AG09319 (cell line): ENCODE data around the gene HPN.
"Not testable (repeated sequence)": the region's sequence is repeated elsewhere in the genome, so short reads cannot be mapped to it uniquely, and the experiment has no call there.

Experiments
- DNase-seq: peaks from one replicate; pipeline ENCODE4 v3.0.0-alpha.2; 2010; ENCODE audit warnings: low read depth; ENCODE audit errors: extremely low read depth
- TF ChIP-seq, protein P1 (sequence below): IDR thresholded peaks from 2 replicates; pipeline ENCODE4 v1.5.1; 2011; ENCODE audit warnings: low read depth, mild to moderate bottlenecking, inconsistent platforms, low read length, moderate library complexity

Gene HPN

DNA sequence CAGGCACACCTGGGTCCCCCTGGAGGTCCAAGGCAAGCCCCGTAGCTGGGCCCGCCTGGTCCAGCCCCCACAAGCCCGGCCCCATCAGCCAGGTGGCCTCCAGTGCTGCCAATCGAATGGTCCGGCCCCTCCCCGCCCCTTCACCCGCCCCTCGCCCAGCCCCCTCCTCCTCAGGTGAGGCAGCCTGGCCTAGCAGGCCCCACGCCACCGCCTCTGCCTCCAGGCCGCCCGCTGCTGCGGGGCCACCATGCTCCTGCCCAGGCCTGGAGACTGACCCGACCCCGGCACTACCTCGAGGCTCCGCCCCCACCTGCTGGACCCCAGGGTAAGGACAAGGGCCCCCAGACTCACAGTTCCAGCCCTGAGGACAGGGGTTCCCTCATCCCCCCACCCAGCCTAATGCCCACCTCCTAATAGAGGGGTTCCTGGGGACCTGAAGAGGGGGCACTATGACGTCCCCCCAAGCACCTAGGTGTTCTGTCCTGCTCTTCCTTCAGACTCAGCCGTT lies at the start of gene HPN:
TSS of gene HPN (plus strand) at position 174 of the 508 bp plus-strand sequence. CDS start 786 bp downstream, outside the sequence.
- no peak for DNase-seq
- TF ChIP-seq, protein P1, sequence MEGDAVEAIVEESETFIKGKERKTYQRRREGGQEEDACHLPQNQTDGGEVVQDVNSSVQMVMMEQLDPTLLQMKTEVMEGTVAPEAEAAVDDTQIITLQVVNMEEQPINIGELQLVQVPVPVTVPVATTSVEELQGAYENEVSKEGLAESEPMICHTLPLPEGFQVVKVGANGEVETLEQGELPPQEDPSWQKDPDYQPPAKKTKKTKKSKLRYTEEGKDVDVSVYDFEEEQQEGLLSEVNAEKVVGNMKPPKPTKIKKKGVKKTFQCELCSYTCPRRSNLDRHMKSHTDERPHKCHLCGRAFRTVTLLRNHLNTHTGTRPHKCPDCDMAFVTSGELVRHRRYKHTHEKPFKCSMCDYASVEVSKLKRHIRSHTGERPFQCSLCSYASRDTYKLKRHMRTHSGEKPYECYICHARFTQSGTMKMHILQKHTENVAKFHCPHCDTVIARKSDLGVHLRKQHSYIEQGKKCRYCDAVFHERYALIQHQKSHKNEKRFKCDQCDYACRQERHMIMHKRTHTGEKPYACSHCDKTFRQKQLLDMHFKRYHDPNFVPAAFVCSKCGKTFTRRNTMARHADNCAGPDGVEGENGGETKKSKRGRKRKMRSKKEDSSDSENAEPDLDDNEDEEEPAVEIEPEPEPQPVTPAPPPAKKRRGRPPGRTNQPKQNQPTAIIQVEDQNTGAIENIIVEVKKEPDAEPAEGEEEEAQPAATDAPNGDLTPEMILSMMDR, result no peak

DNA sequence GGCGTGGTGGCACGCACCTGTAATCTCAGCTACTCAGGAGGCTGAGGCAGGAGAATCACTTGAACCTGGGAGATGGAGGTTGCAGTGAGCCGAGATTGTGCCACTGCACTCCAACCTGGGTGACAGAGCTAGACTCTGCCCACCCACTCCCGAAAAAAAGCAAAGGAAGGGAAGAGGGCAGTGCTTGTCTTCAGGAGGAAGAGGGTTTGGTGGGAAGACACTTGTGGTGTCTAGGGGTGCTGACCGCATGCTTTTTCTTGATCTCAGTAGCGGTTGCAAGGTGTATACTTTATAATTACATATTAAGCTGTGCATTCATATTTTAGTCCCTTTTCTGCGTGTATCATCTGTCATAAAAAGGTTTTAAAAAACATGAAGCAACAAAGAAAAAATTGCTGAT lies 48.9 kb upstream of the HPN start:
- not testable (repeated sequence) for DNase-seq

DNA sequence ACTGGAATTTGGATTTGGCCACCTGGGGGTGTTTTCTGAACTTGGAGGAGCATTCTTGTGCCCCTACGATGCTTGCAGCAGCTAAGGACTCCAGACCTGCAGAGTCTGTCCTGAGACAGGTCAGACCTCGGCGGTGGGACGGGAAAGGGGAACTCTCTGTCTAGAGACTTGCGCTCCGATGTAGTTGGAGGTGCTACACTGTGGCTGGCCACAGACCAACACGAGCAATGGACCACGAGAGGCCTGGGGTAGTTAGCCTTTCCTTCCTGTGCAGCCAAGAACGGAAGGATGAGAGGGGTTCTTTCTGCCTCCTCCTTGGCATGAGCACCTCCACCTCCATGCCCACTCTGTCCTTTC lies 47.3 kb upstream of the HPN start:
- TF ChIP-seq, protein P1, result no peak
- no peak for DNase-seq

DNA sequence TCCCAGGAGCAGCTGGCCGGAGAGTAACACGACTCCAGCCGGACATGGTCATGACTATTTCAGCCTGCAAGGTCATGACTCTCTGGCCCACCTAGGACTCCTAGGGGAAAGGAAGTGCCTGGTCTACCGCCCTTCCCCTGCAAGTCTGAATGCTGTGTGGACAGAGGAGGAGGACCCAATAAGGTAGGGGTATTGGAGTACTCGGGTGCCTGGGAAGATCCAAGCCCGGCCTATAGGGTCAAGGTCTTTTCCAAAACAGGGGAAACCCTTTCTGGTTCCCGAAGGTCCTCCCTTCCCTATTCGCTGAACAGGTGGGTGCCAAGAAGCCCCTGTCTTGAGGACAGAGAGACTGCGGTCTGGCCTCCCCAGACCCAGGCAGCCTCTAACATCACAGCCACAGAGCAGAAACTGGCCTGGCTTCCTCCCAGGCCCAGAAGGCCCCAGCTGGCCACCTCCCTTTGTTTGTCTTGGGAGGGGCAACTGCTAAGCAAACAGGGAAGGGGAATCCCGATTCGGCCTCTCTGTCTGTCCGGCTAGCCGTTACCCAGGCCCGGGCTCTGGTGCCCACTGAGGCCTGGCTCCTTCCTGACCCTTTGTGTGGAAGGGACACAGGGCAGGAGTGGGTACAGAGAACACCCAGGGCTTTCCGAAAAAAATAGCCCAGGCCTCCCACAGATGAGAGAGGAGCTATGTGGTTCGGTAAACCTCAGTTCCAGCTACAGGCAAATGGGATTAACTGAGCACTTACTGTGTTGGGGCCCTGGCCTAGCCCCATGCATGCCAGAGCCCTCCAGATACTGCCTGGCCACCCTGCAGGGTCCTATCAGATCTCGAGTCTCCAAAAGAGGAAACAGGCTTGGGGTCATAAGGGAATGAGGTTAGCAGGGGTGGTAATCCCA lies 46.6 kb upstream of the HPN start:
- DNase-seq, result no peak
- TF ChIP-seq, protein P1, result no peak

DNA sequence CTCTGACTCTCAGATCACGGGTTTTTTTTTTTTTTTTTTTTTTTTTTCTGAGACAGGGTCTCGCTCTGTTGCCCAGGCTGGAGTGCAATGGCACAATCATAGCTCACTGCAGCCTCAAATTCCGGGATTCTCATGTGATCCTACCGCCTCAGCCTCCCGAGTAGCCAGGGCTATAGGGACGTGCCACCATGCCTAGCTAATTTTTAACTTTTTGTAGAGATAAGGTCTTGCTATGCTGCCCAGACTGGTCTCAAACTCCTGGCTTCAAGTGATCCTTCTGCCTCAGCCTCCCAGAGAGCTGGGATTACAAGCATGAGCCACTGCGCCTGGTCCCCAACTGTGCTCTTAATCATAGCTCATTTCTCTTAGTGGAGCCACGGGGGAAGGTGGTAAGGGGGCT lies 46.0 kb upstream of the HPN start:
- no peak for DNase-seq
- TF ChIP-seq, protein P1, result no peak

DNA sequence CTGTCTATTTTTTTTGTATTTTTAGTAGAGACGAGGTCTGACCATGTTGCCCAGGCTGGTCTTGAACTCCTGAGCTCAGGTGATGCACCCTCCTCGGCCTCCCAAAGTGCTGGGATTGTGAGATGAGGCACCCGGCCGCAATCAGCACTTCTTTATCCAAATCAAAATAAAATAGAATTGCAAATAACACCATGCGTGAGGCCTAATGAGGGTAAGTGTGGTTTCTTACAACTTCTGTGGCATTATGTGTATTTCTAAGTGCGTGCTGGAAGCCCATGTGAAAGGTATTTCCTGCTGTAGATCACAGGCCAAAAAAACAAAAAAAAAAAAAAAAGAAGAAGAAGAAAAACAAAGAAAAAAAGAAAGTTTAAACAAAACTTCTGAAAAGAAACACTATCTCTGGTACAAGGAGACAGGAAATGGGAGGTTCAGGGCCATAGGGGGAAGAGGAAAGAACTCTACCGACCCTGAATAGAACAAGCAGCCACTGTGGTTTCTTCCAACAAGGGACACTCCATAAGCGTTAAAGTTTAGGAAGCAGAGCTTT lies 44.4 kb upstream of the HPN start:
- TF ChIP-seq, protein P1, result no peak
- DNase-seq, result no peak

DNA sequence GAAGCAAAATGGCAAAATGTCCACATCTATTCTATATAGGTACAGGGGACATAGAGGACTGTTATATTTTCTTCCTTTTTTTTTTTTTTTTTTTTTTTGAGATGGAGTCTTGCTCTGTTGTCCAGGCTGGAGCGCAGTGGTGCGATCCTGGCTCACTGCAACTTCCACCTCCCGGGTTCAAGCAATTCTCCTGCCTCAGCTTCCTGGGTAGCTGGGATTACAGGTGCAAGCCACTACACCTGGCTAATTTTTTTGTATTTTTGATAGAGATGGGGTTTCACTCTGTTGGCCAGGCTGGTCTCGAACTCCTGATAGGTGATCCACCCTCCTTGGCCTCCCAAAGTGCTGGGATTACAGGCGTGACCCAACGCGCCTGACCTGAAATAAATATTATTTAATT lies 43.3 kb upstream of the HPN start:
- not testable (repeated sequence) for DNase-seq

DNA sequence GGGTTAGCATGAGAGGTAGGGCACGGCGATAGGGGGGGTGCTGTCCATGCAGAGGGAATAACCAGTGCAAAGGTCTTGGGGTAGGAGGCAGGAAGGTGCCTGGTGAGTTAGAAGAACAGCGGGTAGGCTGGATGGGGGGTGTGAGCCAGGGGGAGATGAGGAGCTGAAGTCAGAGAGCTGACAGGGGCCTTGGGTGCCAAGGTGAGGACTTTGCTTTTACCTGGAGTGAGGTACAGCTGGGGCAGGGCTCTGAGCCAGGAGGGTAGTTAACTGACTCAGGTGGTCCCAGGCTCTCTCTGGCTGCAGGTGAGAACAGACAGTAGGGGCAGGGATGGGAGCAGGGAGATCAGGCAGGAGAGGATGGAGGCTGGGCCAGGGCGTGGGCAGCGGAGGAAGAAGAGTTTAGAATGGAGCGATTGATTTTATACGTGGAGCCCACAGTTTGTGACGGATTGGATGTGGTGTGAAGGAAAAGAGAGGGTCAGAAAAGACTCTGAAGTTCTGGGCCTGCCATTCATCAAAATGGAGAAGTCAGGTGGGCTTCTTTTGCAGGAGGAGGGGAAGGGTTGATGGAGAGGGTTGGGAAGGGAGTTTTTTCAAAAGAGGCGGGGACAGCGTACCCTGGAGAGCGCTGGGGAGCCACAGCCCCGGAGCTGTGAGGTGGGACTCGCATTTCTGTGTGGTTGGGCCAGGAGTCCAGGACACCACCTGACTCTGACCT lies 42.6 kb upstream of the HPN start:
- TF ChIP-seq, protein P1, result no peak
- DNase-seq, result no peak
